Stimulated activated CD8-positive, alpha-beta memory T cell treated with anti-CD3 and anti-CD28 coated beads, Interleukin-12 subunit alpha, Interleukin-12 subunit beta, amount 100 ng/mL, for 24 hours (primary cell): ENCODE measurements around the gene OR5A2.
"Not testable (repeated sequence)": the region's sequence is repeated elsewhere in the genome, so short reads cannot be mapped to it uniquely, and the experiment has no call there.

ENCODE experiments used
- DNase-seq: peaks from one replicate; pipeline ENCODE4 v3.0.0-alpha.2; 2020; ENCODE audit errors: extremely low read depth

Gene OR5A2

GRCh38 chr11:59426361-59427067 is at the start of gene OR5A2:
TSS of gene OR5A2 (minus strand) at chr11:59426413. CDS start at chr11:59422953, 3,460 bp downstream.
- no peak for DNase-seq

GRCh38 chr11:59475176-59475575 is 49.0 kb upstream of the OR5A2 start:
- no peak for DNase-seq

GRCh38 chr11:59473015-59473414 is 46.8 kb upstream of the OR5A2 start, which contains the start of gene OR4D10:
TSS of gene OR4D10 (plus strand) at chr11:59473315. CDS start at chr11:59477430, 4,115 bp downstream.
- DNase-seq, result no peak

DNA sequence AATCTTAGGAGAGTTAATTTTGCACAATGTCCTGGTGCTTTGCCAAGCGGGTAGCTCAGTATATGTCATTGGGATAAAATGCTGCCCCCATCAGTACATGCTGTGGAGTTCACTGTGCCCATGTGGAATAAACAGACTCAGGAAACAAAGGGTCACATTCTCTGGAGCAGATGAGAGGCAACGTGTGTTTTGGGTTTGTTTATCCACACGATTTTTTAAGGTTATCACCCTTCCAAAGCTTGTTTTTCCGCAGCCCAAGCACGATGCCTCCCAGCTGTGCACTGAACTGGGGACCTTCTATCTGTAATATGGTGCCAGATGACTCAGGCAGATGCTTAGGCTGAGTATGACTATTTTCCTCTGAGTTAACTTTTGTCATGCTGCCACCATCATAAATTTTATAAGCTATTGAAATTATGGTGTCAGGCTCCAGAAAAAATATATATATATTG is 37.0 kb upstream of the OR5A2 start:
- no peak for DNase-seq

DNA sequence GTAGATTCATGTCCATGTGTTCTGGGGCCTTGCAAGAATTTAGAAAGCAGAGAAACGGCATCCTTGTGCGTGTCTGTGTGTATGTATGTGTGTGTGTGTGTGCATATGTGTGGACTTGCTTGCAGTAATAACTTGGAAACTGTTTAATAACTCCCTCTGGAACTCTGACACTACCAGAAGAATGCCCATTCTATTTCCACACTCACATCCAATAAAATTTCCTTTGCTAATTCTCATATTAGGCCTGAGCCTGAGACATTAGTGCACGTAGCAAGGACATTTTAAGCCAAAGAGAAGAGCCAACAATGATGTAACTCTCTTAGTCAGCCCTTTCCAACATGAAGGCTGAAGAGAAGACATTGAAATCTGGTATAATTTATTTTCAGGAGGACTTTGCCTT is 33.7 kb upstream of the OR5A2 start:
- DNase-seq, result no peak

DNA sequence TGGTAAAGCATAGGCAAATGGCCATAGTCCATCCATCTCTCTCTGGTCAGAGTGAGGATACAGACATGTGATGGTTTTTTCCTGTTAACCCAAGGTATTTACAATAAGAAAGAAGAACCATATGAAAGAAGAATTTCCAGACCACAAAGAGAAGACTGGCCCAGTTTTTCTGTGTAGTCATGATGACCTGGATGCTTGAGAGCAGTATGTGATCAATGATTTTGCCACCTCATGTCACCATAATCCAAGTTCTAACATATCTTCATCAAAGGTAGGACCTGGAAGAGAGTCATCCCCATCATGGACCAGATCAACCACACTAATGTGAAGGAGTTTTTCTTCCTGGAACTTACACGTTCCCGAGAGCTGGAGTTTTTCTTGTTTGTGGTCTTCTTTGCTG is 30.4 kb upstream of the OR5A2 start, which contains the start of gene OR4D6:
Gene OR4D6 (plus strand): TSS at position 301 of the 400 bp plus-strand sequence. CDS start 0 bp downstream, at position 301.
- no peak for DNase-seq

- DNase-seq, result no peak
Observed at GRCh38 chr11:59448484-59448883, 22.3 kb upstream of the OR5A2 start.

DNA sequence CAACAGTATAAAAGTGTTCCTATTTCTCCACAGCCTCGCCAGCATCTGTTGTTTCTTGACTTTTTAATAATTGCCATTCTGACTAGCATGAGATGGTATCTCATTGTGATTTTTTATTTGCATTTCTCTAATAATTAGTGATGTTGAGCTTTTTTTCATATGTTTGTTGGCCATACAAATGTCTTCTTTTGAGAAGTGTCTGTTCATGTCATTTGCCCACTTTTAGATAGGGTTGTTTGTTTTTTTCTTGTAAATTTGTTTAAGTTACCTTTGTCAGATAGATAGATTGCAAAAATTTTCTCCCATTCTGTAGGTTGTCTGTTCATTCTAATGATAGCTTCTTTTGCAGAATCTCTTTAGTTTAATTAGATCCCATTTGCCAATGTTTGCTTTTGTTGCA is 19.4 kb upstream of the OR5A2 start:
- DNase-seq, result not testable (repeated sequence)

DNA sequence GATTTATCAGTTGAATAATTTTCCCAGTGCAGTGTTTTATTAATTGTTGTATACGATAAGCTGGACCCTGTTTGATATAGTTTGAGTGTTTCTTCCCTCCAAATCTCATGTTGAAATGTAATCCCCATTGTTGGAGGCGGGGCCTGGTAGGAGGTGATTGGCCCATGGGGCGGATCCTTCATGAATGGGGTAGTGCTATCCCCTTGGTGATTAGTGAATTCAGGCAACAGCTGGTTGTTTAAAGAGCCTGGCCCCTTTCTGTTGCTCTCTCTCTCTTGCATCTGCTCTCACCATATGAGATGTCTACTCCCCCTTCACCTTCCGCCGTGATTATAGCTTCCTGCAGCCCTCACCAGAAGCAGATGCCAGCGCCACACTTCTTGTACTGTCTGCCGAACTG is 11.6 kb upstream of the OR5A2 start:
- DNase-seq, result no peak

DNA sequence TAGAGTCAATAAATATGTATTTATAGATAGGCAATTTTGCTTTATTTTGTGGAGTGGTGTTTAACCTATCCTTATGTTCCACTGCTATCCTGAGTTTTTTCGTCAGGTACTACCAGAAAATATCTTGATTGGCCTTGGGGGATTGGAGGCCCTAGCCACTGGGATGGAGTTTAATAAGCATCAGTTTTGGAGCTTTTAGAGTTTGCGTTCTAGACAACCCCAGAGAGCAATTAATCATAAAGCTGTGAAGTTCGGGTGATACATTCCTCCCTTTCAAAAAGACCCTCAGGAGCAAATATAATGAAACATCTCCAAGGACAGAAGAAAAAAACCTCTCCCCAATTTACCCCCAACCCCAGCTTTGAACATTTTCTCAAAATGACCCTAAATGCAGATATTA is 10.0 kb upstream of the OR5A2 start, which contains the start of gene OR5A1:
Gene OR5A1 (plus strand): TSS at position 301 of the 400 bp plus-strand sequence. CDS start 6,700 bp downstream, outside the sequence.
- DNase-seq, result no peak

- DNase-seq, result no peak
Observed at GRCh38 chr11:59429924-59430516, 3.8 kb upstream of the OR5A2 start.

DNA sequence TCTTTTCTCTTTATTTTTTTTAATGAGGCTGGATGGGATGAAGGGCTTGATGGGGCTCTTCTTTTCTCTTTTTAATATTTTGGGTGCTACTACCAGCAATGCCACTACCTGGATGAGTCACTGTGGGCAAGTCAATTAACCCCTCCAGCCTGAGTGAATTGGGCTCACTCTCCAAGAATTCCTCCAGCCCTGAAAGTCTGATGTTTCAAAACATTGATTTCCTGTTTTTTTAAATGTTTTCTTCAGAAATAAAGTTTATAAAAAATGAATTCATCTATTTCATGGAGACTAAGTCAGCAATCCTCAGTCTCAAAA is 812 bp upstream of the OR5A2 start:
- no peak for DNase-seq

DNA sequence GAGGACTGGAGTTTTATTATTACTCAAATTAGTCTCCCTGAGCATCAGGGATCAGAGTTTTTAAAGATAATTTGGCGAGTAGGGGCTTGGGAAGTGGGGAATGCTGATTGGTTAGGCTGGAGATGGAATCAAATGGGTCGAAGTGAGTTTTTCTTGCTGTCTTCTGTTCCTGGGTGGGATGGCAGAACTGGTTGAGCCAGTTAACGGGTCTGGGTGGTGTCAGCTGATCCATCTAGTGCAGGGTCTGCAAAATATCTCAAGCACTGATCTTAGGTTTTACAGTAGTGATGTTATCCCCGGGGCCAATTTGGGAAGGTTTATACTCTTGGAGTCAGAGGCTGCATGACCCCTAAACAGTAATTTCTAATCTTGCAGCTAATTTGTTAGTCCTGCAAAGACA is 1.1 kb downstream of the OR5A2 start:
- no peak for DNase-seq

DNA sequence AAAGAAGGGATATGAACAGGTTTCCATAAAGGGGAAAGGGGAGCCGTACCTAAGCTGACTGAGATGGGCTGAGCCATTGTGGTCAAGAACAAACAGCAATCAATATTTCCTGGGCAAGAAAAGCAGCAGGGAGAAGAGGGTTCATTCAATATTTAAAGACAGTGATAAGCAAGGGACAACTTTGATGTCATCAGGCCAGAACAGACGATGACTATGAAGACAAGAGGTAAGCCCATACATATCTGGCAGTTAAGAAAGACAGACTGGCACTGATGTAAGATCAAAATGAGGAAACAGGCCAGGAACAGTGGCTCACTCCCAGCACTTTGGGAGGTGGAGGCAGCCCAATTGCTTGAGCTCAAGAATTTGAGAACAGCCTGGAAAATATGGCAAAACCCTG is 2.4 kb downstream of the OR5A2 start:
- DNase-seq, result no peak

GRCh38 chr11:59418156-59418555 is 8.1 kb downstream of the OR5A2 start:
- no peak for DNase-seq

DNA sequence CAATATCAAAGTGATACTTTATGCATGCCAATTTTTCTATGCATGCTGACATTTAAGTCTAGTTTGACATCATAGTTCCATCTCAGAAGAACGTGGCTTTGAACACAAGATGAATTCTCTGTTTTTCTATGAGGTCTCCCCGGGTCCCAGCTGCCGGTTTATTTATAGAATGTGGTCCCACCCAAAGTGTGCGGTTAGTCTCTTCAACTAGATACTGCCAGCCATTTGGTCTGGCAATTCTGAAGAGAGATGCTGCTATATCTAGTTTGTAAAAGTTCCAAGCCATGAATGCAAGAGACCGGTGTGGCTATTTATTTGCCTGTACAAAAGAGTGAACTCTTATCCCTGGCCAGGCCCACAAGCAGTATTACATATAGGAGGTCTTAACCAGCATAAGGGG is 9.2 kb downstream of the OR5A2 start:
- no peak for DNase-seq

GRCh38 chr11:59416613-59417012 is 9.6 kb downstream of the OR5A2 start:
- no peak for DNase-seq

DNA sequence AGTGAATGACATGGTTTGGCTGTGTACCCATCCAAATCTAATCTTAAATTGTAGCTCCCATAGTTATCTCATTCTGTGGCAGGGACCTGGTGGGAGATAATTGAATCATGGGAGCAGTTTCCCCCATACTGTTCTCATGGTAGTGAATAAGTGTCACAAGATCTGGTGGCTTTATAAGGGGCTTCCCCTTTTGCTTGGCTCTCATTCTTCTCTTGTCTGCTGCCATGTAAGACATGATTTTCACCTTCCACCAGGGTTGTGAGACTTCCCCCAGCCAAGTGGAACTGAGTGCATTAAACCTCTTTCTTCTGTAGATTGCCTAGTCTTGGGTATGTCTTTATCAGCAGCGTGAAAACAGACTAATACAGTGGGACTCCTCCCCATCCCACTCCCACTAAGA is 11.1 kb downstream of the OR5A2 start:
- DNase-seq, result no peak

GRCh38 chr11:59413646-59414045 is 12.6 kb downstream of the OR5A2 start:
- no peak for DNase-seq

GRCh38 chr11:59403546-59403945 is 22.7 kb downstream of the OR5A2 start:
- no peak for DNase-seq

DNA sequence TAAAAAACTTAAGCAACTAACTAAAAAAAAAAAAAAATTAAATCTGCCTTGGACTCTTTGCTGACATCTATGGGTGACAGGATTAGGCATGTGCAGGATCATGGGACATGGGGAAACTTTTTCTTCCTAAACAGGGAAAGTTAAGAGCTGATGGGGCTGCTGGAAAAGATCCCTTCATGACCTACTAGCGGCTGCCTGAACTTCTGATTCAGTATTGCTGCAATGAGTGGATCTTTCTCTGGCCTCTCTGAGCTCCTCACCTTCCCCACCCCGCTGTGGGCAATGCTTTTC is 25.0 kb downstream of the OR5A2 start:
- DNase-seq, result no peak

DNA sequence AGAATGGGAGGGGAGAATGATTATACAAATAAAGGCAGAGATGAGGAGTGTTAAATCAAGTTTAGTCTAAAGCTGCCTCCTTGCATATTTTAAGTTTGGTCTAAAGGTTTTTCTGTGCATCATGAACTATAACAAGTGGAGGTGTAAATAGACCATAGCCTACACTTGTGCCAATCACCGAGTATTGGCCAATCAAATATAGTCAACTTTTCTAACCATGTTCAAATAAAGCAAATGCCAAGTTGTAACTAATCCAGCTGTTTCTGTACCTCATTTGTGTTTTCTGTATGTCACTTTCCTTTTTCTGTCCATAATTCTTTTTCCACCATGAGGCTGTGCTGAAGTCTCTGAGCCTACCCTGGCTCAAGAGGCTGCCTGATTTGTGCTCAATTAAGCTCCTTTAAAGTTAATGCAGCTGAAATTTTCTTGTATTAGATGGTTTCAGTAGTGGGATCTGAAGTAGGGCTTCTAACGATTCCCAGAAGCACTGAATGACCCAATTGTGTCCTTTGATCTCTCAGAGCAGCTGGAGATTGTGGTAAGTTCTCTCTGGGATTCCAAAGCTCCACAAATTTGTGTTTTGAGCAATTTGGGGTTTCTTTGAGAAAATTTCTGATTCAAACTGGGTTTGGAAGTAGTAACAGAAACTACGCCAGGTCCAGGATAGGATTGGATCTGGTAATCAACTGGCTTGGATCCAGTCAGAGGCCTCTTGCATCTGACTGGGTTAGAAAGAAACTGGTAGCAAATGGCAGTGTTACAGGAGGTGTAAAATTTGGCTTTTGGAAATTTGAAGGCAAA is 25.6 kb downstream of the OR5A2 start:
- DNase-seq, result no peak

DNA sequence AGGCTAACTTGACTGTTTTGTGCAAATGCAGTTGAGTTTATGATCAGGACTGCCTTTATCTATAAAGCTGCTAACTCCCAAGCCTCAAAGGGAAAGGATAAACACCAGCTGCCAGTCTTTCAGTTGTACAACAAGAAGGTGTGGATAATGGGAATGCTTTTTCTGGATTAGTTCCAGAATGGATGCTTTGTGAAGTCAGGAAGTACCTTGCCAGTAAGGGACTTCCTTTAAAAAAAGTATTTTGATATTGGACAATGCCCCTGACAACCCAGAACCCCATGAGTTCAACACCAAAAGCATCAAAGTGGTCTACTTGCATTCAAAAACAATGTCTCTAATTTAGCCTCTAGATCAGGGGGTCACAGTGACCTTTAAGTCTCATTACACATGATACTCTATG is 32.0 kb downstream of the OR5A2 start:
- no peak for DNase-seq
